CD8-positive, alpha-beta memory T cell (primary cell): ENCODE data around the gene BCL2L11. TPM values are rescaled to one million over a fixed set of nuclear protein-coding genes. Genes with fewer than 3 reads are reported as not detected.

ENCODE experiments used
- CTCF ChIA-PET: fragments of 350-600 bp; sonication (Branson Sonifier 250); formaldehyde crosslinking; loops from one replicate; lab custom pipeline; 2021; ENCODE audit warnings: antibody characterized with exemption; lab: Charles Lee
- POLR2A ChIA-PET: fragments of 350-600 bp; sonication (Branson Sonifier 250); formaldehyde crosslinking; loops from one replicate; lab custom pipeline; 2021; ENCODE audit warnings: antibody characterized with exemption; lab: Charles Lee
- DNase-seq, 5 donors: peaks; one replicate each; pipeline versions ENCODE4 v3.0.0 to v3.0.0-alpha.2; 2020 to 2022; ENCODE audit warnings: mixed read lengths in 1 of 5
- H3K27ac ChIP-seq: one replicate; pipeline ENCODE4 v1.7.0; 2013; ENCODE audit warnings: low read depth, mild to moderate bottlenecking, low read length, moderate library complexity
- H3K27me3 ChIP-seq: 2 replicates; pipeline ENCODE4 v1.7.0; 2013; ENCODE audit warnings: low read length, mild to moderate bottlenecking; ENCODE audit not compliant: insufficient read depth, poor library complexity, severe bottlenecking
- H3K36me3 ChIP-seq: 2 replicates; pipeline ENCODE4 v1.7.0; 2013; ENCODE audit warnings: mild to moderate bottlenecking, low read length, moderate library complexity; ENCODE audit not compliant: insufficient read depth
- H3K4me1 ChIP-seq: 2 replicates; pipeline ENCODE4 v1.7.0; 2013; ENCODE audit warnings: mild to moderate bottlenecking, low read length, moderate library complexity; ENCODE audit not compliant: insufficient read depth
- H3K4me3 ChIP-seq: 2 replicates; pipeline ENCODE4 v1.7.0; 2013; ENCODE audit warnings: mild to moderate bottlenecking, low read length
- H3K9me3 ChIP-seq: 2 replicates; pipeline ENCODE4 v1.7.0; 2013; ENCODE audit warnings: mild to moderate bottlenecking, low read length
- H3K27ac Mint-ChIP-seq, 8 donors: one replicate each; pipeline ENCODE4 v1.8.0; 2020 to 2021; ENCODE audit warnings: mixed read lengths in 8 of 8, mild to moderate bottlenecking in 6 of 8, inconsistent platforms in 3 of 8, moderate library complexity in 3 of 8
- H3K27me3 Mint-ChIP-seq, 2 donors: one replicate each; pipeline ENCODE4 v1.8.0; 2020 to 2021; ENCODE audit warnings: mixed read lengths in 2 of 2, mild to moderate bottlenecking in 1 of 2, moderate library complexity in 1 of 2
- H3K36me3 Mint-ChIP-seq, 3 donors: one replicate each; pipeline ENCODE4 v1.8.0; 2020 to 2021; ENCODE audit warnings: mixed read lengths in 3 of 3, inconsistent platforms in 1 of 3, mild to moderate bottlenecking in 1 of 3
- H3K4me1 Mint-ChIP-seq, 3 donors: one replicate each; pipeline ENCODE4 v1.8.0; 2020 to 2021; ENCODE audit warnings: mixed read lengths in 3 of 3, inconsistent platforms in 1 of 3, mild to moderate bottlenecking in 1 of 3
- H3K4me3 Mint-ChIP-seq, 7 donors: one replicate each; pipeline ENCODE4 v1.8.0; 2020 to 2021; ENCODE audit warnings: mixed read lengths in 7 of 7, mild to moderate bottlenecking in 6 of 7, moderate library complexity in 4 of 7, inconsistent platforms in 2 of 7
- H3K9me3 Mint-ChIP-seq, 5 donors: one replicate each; pipeline ENCODE4 v1.8.0; 2020 to 2022; ENCODE audit warnings: mixed read lengths in 5 of 5, mild to moderate bottlenecking in 3 of 5, moderate library complexity in 2 of 5, inconsistent platforms in 1 of 5
- polyA plus RNA-seq: library from polyadenylated mRNA; unstranded; fragments of 300-500 nt; fragmentation: Illumina TruSeq; gene quantifications from one replicate; pipeline ENCODE4 v1.2.3, GENCODE V29; 2021
- total RNA-seq, 2 experiments: library from RNA; stranded (reverse); gene quantifications; one replicate each; pipeline ENCODE4 v1.2.3, GENCODE V29; 2021

The BCL2L11 gene
- total and polyA plus RNA-seq, 3 experiments from 2014 or later, result 13.8 to 40.6 (median 36.6) TPM

GRCh38 chr2:111204706-111205105, 84.0 kb downstream of the BCL2L11 start:
- H3K36me3 ChIP-seq, result no peaks in the 10 kb centered on the region
- no peak overlapping the region for H3K27ac ChIP-seq
- CTCF ChIA-PET, result no interaction called here
- H3K27me3 Mint-ChIP-seq, result no peaks in the 10 kb centered on the region
- no peak overlapping the region for H3K4me3 ChIP-seq
- peaks cover 0 to 6% (median 5%) of the 10 kb centered on the region in 3 donors for H3K4me1 Mint-ChIP-seq
- no peak overlapping the region for H3K4me3 Mint-ChIP-seq
- POLR2A ChIA-PET, result no interaction called here
- H3K9me3 ChIP-seq, result no peaks in the 10 kb centered on the region
- no peak overlapping the region for H3K27ac Mint-ChIP-seq
- H3K9me3 Mint-ChIP-seq, result no peaks in the 10 kb centered on the region
- DNase-seq, result no peak
- H3K36me3 Mint-ChIP-seq, result peaks cover 0 to 4% (median 0%) of the 10 kb centered on the region in 3 donors
- H3K27me3 ChIP-seq, result no peaks in the 10 kb centered on the region
- H3K4me1 ChIP-seq, result no peaks in the 10 kb centered on the region

- Histone ChIP-seq H3K9me3 (no peaks in the 10 kb centered on the region), H3K4me1 (no peaks in the 10 kb centered on the region), H3K27ac (no peak overlapping the region), H3K4me3 (no peak overlapping the region), H3K36me3 (no peaks in the 10 kb centered on the region), H3K27me3 (no peaks in the 10 kb centered on the region)
- Mint-ChIP-seq H3K27ac (no peak overlapping the region), H3K4me1 (peaks cover 0 to 6% (median 5%) of the 10 kb centered on the region in 3 donors), H3K27me3 (no peaks in the 10 kb centered on the region), H3K4me3 (no peak overlapping the region), H3K9me3 (no peaks in the 10 kb centered on the region), H3K36me3 (peaks cover 0 to 4% (median 0%) of the 10 kb centered on the region in 3 donors)
- CTCF ChIA-PET, result no interaction called here
- DNase-seq, result no peak
- POLR2A ChIA-PET, result no interaction called here
Measured at GRCh38 chr2:111205774-111206173, 85.1 kb downstream of the BCL2L11 start.

GRCh38 chr2:111207851-111208250, 87.1 kb downstream of the BCL2L11 start:
- H3K4me1 Mint-ChIP-seq, result peaks cover 0 to 6% (median 5%) of the 10 kb centered on the region in 3 donors
- Histone ChIP-seq H3K4me3 (no peak overlapping the region), H3K9me3 (no peaks in the 10 kb centered on the region), H3K27ac (no peak overlapping the region), H3K36me3 (no peaks in the 10 kb centered on the region), H3K27me3 (no peaks in the 10 kb centered on the region), H3K4me1 (no peaks in the 10 kb centered on the region)
- POLR2A ChIA-PET, result no interaction called here
- H3K27me3 Mint-ChIP-seq, result no peaks in the 10 kb centered on the region
- no peak overlapping the region for H3K27ac Mint-ChIP-seq
- H3K4me3 Mint-ChIP-seq, result no peak overlapping the region
- H3K36me3 Mint-ChIP-seq, result peaks cover 0 to 8% (median 4%) of the 10 kb centered on the region in 3 donors
- CTCF ChIA-PET, result interaction anchor here (1.1 kb wide), 1 partner anchor 11 kb away, joined by 3 read pairs; no protein-coding TSS in a partner anchor
- no peak for DNase-seq
- peaks cover 0 to 5% (median 0%) of the 10 kb centered on the region in 5 donors for H3K9me3 Mint-ChIP-seq

- DNase-seq, result no peak
- CTCF ChIA-PET, result interaction anchor here (1.1 kb wide), 1 partner anchor 12 kb away, joined by 3 read pairs; no protein-coding TSS in a partner anchor
- Mint-ChIP-seq H3K4me3 (no peak overlapping the region), H3K9me3 (peaks cover 2 to 12% (median 5%) of the 10 kb centered on the region in 5 donors), H3K27ac (no peak overlapping the region), H3K27me3 (no peaks in the 10 kb centered on the region), H3K36me3 (peaks cover 0 to 16% (median 4%) of the 10 kb centered on the region in 3 donors), H3K4me1 (peaks cover 0 to 6% (median 5%) of the 10 kb centered on the region in 3 donors)
- H3K36me3 ChIP-seq, result no peaks in the 10 kb centered on the region
- H3K27me3 ChIP-seq, result no peaks in the 10 kb centered on the region
- no peaks in the 10 kb centered on the region for H3K9me3 ChIP-seq
- H3K27ac ChIP-seq, result no peak overlapping the region
- no peak overlapping the region for H3K4me3 ChIP-seq
- H3K4me1 ChIP-seq, result no peaks in the 10 kb centered on the region
- POLR2A ChIA-PET, result no interaction called here
Measured at GRCh38 chr2:111208639-111209038, 87.9 kb downstream of the BCL2L11 start.

GRCh38 chr2:111209045-111209514, 88.4 kb downstream of the BCL2L11 start:
- no peaks in the 10 kb centered on the region for H3K9me3 ChIP-seq
- Mint-ChIP-seq H3K4me3 (no peak overlapping the region), H3K9me3 (peaks cover 6 to 16% (median 8%) of the 10 kb centered on the region in 5 donors), H3K36me3 (peaks cover 1 to 20% (median 4%) of the 10 kb centered on the region in 3 donors), H3K4me1 (peaks cover 0 to 6% (median 5%) of the 10 kb centered on the region in 3 donors), H3K27ac (no peak overlapping the region), H3K27me3 (peaks cover 0 to 1% of the 10 kb centered on the region in 2 donors)
- ChIA-PET POLR2A (no interaction called here), CTCF (interaction anchor here (1.1 kb wide), 1 partner anchor 12 kb away, joined by 3 read pairs; no protein-coding TSS in a partner anchor)
- H3K27me3 ChIP-seq, result no peaks in the 10 kb centered on the region
- DNase-seq, result no peak
- no peak overlapping the region for H3K4me3 ChIP-seq
- H3K27ac ChIP-seq, result no peak overlapping the region
- H3K4me1 ChIP-seq, result no peaks in the 10 kb centered on the region
- H3K36me3 ChIP-seq, result no peaks in the 10 kb centered on the region

- Mint-ChIP-seq H3K36me3 (peaks cover 5 to 30% (median 11%) of the 10 kb centered on the region in 3 donors), H3K4me3 (no peak overlapping the region), H3K27ac (no peak overlapping the region), H3K9me3 (peaks cover 15 to 26% (median 17%) of the 10 kb centered on the region in 5 donors), H3K4me1 (peaks cover 0 to 6% (median 5%) of the 10 kb centered on the region in 3 donors), H3K27me3 (peaks cover 0 to 3% of the 10 kb centered on the region in 2 donors)
- DNase-seq, result no peak
- no peak overlapping the region for H3K4me3 ChIP-seq
- H3K27me3 ChIP-seq, result no peaks in the 10 kb centered on the region
- no peaks in the 10 kb centered on the region for H3K36me3 ChIP-seq
- H3K9me3 ChIP-seq, result no peaks in the 10 kb centered on the region
- H3K4me1 ChIP-seq, result no peaks in the 10 kb centered on the region
- H3K27ac ChIP-seq, result no peak overlapping the region
- CTCF ChIA-PET, result no interaction called here
- POLR2A ChIA-PET, result no interaction called here
Measured at GRCh38 chr2:111210036-111210435, 89.3 kb downstream of the BCL2L11 start.

GRCh38 chr2:111213877-111214276, 93.2 kb downstream of the BCL2L11 start:
- Histone ChIP-seq H3K27ac (no peak overlapping the region), H3K4me3 (no peak overlapping the region), H3K27me3 (no peaks in the 10 kb centered on the region), H3K36me3 (no peaks in the 10 kb centered on the region), H3K9me3 (no peaks in the 10 kb centered on the region), H3K4me1 (no peaks in the 10 kb centered on the region)
- ChIA-PET POLR2A (no interaction called here), CTCF (no interaction called here)
- no peak overlapping the region for H3K27ac Mint-ChIP-seq
- H3K9me3 Mint-ChIP-seq, result peaks cover 17 to 28% (median 20%) of the 10 kb centered on the region in 5 donors
- peaks cover 7 to 33% (median 10%) of the 10 kb centered on the region in 3 donors for H3K36me3 Mint-ChIP-seq
- no peak overlapping the region for H3K4me3 Mint-ChIP-seq
- peaks cover 0 to 3% of the 10 kb centered on the region in 2 donors for H3K27me3 Mint-ChIP-seq
- no peak for DNase-seq
- peaks cover 0 to 5% (median 5%) of the 10 kb centered on the region in 3 donors for H3K4me1 Mint-ChIP-seq

- Mint-ChIP-seq H3K4me3 (no peak overlapping the region), H3K36me3 (peaks cover 7 to 32% (median 10%) of the 10 kb centered on the region in 3 donors), H3K27ac (no peak overlapping the region), H3K4me1 (no peaks in the 10 kb centered on the region), H3K9me3 (peaks cover 17 to 28% (median 20%) of the 10 kb centered on the region in 5 donors), H3K27me3 (peaks cover 0 to 8% of the 10 kb centered on the region in 2 donors)
- Histone ChIP-seq H3K4me3 (no peak overlapping the region), H3K4me1 (no peaks in the 10 kb centered on the region), H3K27me3 (no peaks in the 10 kb centered on the region), H3K27ac (no peak overlapping the region), H3K9me3 (no peaks in the 10 kb centered on the region), H3K36me3 (no peaks in the 10 kb centered on the region)
- POLR2A ChIA-PET, result no interaction called here
- CTCF ChIA-PET, result no interaction called here
- DNase-seq, result no peak
Measured at GRCh38 chr2:111216811-111217652, 96.3 kb downstream of the BCL2L11 start.
